HL-60 (cell line): ENCODE measurements around the gene CAMTA1.

Source experiments
- POLR2AphosphoS5 ChIP-seq: IDR thresholded peaks from 2 replicates; pipeline ENCODE4 v1.6.1; 2012; ENCODE audit warnings: low read depth
- TF ChIP-seq, protein P1 (sequence below): IDR thresholded peaks from one replicate; pipeline ENCODE4 v1.5.1; 2011; ENCODE audit warnings: low read length, control low read depth, inconsistent platforms; ENCODE audit not compliant: insufficient read depth

DNA sequence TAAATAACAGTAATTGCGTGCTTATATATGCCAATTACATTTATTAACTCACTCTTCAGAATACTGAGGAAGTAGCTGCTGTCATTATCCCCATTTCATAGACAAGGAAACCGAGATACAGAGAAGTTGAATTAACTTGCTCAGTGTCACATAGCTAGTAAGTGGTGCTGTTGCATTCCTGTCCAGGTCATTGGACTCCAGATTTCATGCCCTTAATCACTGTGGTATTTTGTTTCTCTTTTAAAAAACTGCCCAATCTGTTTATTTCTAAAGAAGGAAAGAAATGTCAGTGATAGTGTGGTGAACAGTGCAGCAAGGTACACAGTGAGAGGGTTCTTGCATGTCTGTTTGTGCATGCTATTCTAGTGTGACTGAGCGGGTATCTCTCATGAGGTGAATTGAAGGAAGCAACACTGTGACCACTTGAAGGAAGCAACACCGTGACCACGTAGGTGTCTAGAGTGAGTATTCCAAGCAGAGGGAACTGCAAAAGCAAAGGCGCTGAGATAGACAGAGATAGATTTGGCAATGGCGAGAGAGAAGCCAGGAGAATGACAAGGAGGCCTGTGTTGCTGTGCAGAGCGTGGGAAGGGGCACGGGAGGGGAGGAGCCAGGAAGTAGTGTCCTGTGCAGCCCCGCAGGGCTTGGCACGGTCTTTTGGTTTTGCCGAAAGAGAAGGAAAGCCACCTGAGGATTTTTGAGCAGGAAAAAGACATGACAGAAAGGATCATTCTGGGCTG lies 95.9 kb downstream of the CAMTA1 start:
- TF ChIP-seq, protein P1, sequence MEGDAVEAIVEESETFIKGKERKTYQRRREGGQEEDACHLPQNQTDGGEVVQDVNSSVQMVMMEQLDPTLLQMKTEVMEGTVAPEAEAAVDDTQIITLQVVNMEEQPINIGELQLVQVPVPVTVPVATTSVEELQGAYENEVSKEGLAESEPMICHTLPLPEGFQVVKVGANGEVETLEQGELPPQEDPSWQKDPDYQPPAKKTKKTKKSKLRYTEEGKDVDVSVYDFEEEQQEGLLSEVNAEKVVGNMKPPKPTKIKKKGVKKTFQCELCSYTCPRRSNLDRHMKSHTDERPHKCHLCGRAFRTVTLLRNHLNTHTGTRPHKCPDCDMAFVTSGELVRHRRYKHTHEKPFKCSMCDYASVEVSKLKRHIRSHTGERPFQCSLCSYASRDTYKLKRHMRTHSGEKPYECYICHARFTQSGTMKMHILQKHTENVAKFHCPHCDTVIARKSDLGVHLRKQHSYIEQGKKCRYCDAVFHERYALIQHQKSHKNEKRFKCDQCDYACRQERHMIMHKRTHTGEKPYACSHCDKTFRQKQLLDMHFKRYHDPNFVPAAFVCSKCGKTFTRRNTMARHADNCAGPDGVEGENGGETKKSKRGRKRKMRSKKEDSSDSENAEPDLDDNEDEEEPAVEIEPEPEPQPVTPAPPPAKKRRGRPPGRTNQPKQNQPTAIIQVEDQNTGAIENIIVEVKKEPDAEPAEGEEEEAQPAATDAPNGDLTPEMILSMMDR, result no peak
- TF ChIP-seq POLR2AphosphoS5, result no peak
